ENCODE data around the gene USH2A. TPM values are rescaled to one million over a fixed set of nuclear protein-coding genes. Genes with fewer than 3 reads are reported as not detected.

Gene USH2A
- total RNA-seq, 2 experiments from 2014 or later = not detected

DNA sequence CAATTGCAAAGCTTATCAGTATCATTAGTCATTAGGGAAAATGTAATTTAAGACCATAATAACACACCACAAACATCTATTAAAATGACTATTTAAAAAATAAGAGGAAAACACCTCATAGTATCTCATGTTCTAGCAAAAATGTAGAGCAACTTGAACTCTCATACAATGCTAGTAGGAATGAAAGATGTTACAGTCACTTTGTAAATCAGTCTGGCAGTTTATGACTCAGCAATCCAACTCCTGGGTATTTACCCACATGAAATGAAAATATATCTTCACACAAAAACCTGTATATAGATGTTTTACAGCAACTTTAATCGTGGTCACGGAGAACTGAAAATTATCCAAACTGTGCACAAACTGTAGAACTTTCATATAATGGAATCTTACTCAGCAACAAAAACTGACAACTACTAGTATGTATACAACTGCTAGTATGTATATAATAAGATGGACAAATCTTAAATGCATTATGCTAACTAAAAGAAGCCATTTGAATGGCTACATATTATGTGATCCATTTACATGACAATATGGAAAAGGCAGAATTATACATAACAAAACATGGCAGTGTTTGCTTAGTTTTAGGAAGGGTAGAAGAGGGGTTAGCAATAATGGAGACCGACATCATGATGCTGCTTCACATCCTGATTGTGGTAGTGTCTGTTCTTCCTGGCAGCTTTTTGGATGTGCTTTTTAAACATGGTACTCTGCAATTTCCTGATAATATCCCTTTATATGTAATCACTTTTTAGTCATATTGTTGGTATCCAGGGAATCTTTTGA, 589.1 kb downstream of the USH2A start:
- ChIA-PET CTCF (no interaction called here), POLR2A (no interaction called here)
- Mint-ChIP-seq H3K9me3 (ENCODE audit: low read depth) (peaks cover 7% of the 10 kb centered on the region), H3K27me3 (no peaks in the 10 kb centered on the region), H3K27ac (no peak overlapping the region), H3K4me3 (no peak overlapping the region), H3K4me1 (no peaks in the 10 kb centered on the region), H3K36me3 (ENCODE audit: low read depth) (no peaks in the 10 kb centered on the region)
- ATAC-seq (no peak), DNase-seq (no peak)
- intact Hi-C loops (cut with DNase I, micrococcal nuclease) = no loop called here

DNA sequence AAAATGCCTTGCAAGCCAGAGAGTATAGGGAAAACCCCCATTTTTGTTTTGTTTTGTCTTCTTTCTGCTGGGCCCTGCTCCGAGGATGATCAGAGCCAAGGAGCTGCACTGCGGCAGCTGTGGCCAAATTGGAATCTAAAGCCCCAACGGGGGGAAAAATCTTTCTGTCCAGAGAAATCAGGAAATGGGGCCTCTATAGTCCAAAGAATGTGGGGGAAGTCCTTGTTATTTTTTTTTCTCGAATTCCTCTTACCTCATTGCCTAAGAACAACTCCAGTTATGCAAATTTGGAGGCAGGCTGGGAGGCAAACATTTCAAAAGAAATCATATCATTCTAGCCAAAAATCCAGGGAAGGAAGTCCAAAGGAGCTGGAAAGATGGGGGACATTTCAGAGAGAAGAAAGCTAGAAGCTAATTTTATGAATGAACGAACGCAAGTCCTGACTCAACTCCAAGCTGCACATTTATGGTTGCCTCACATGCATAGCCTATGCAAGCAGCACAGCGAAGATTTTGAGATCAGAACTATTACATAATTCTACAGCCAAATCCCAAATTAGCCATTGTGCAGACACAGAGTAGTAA, 592.9 kb downstream of the USH2A start:
- ChIA-PET POLR2A (no interaction called here), CTCF (no interaction called here)
- ATAC-seq (no peak), DNase-seq (no peak)
- H3K9me3 Mint-ChIP-seq (ENCODE audit: low read depth) = peaks cover 11% of the 10 kb centered on the region
- no peak overlapping the region for H3K4me3 Mint-ChIP-seq
- intact Hi-C loops (cut with DNase I, micrococcal nuclease) = no loop called here
- no peaks in the 10 kb centered on the region for H3K4me1 Mint-ChIP-seq
- no peaks in the 10 kb centered on the region for H3K36me3 Mint-ChIP-seq (ENCODE audit: low read depth)
- H3K27ac Mint-ChIP-seq = no peak overlapping the region
- no peaks in the 10 kb centered on the region for H3K27me3 Mint-ChIP-seq

GRCh38 chr1:215825056-215825455, 598.2 kb downstream of the USH2A start:
- H3K27me3 Mint-ChIP-seq = no peaks in the 10 kb centered on the region
- peaks cover 13% of the 10 kb centered on the region for H3K9me3 Mint-ChIP-seq (ENCODE audit: low read depth)
- DNase-seq = no peak
- no peaks in the 10 kb centered on the region for H3K4me1 Mint-ChIP-seq
- ChIA-PET CTCF (no interaction called here), POLR2A (no interaction called here)
- no peak for ATAC-seq
- intact Hi-C loops (cut with DNase I, micrococcal nuclease) = no loop called here
- no peak overlapping the region for H3K27ac Mint-ChIP-seq
- H3K36me3 Mint-ChIP-seq (ENCODE audit: low read depth) = no peaks in the 10 kb centered on the region
- no peak overlapping the region for H3K4me3 Mint-ChIP-seq

GRCh38 chr1:215824245-215824644, 599.0 kb downstream of the USH2A start:
- ChIA-PET CTCF (no interaction called here), POLR2A (no interaction called here)
- H3K4me3 Mint-ChIP-seq = no peak overlapping the region
- H3K27ac Mint-ChIP-seq = no peak overlapping the region
- no peaks in the 10 kb centered on the region for H3K27me3 Mint-ChIP-seq
- H3K36me3 Mint-ChIP-seq (ENCODE audit: low read depth) = no peaks in the 10 kb centered on the region
- DNase-seq (no peak), ATAC-seq (no peak)
- H3K4me1 Mint-ChIP-seq = no peaks in the 10 kb centered on the region
- peaks cover 13% of the 10 kb centered on the region for H3K9me3 Mint-ChIP-seq (ENCODE audit: low read depth)
- intact Hi-C loops (cut with DNase I, micrococcal nuclease) = no loop called here

GRCh38 chr1:215819114-215819513, 604.1 kb downstream of the USH2A start:
- H3K4me3 Mint-ChIP-seq = no peak overlapping the region
- H3K36me3 Mint-ChIP-seq (ENCODE audit: low read depth) = no peaks in the 10 kb centered on the region
- H3K9me3 Mint-ChIP-seq (ENCODE audit: low read depth) = peaks cover 13% of the 10 kb centered on the region
- no peaks in the 10 kb centered on the region for H3K27me3 Mint-ChIP-seq
- intact Hi-C loops (cut with DNase I, micrococcal nuclease) = no loop called here
- H3K27ac Mint-ChIP-seq = no peak overlapping the region
- H3K4me1 Mint-ChIP-seq = no peaks in the 10 kb centered on the region
- ATAC-seq (no peak), DNase-seq (no peak)
- ChIA-PET CTCF (no interaction called here), POLR2A (no interaction called here)

- Mint-ChIP-seq H3K4me3 (no peak overlapping the region), H3K27ac (no peak overlapping the region), H3K9me3 (ENCODE audit: low read depth) (peaks cover 10% of the 10 kb centered on the region), H3K27me3 (no peaks in the 10 kb centered on the region), H3K36me3 (ENCODE audit: low read depth) (no peaks in the 10 kb centered on the region), H3K4me1 (no peaks in the 10 kb centered on the region)
- ATAC-seq = no peak
- POLR2A ChIA-PET = no interaction called here
- no peak for DNase-seq
- intact Hi-C loops (cut with DNase I, micrococcal nuclease) = no loop called here
- CTCF ChIA-PET = no interaction called here
These were observed 615.3 kb downstream of the USH2A start for GRCh38 chr1:215807911-215808436.

- Mint-ChIP-seq H3K27me3 (no peaks in the 10 kb centered on the region), H3K27ac (no peak overlapping the region), H3K4me1 (no peaks in the 10 kb centered on the region), H3K36me3 (ENCODE audit: low read depth) (no peaks in the 10 kb centered on the region), H3K9me3 (ENCODE audit: low read depth) (peaks cover 6% of the 10 kb centered on the region), H3K4me3 (no peak overlapping the region)
- CTCF ChIA-PET = interaction anchor here (0.7 kb wide), 1 partner anchor 19 kb away, joined by 3 read pairs; no protein-coding TSS in a partner anchor
- intact Hi-C loops (cut with DNase I, micrococcal nuclease) = no loop called here
- no peak for ATAC-seq
- DNase-seq = no peak
- POLR2A ChIA-PET = no interaction called here
These were observed 616.0 kb downstream of the USH2A start for GRCh38 chr1:215807218-215807617.

GRCh38 chr1:215797859-215798258, 625.4 kb downstream of the USH2A start:
- no peak for ATAC-seq
- no peaks in the 10 kb centered on the region for H3K9me3 Mint-ChIP-seq (ENCODE audit: low read depth)
- intact Hi-C loops (cut with DNase I, micrococcal nuclease) = no loop called here

DNA sequence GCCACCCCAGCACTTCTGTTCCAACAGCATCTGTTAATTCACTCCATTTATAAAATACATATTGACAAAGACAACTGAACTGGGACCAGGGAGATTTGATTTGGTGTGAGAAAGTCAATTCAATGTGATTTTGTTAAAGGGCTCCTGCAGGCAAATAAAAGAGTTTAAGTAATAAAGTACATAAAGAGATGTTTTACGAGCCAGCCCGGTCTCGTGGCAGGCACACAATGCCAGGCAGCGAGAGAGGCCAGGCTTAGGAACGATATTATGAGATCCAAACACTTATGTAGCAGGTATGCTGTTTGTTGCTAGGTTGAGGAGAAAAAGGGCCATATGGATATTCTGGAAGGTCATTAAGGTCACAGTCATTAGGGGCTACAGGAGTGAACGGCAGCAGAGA, 629.1 kb downstream of the USH2A start:
- POLR2A ChIA-PET = no interaction called here
- no peak for ATAC-seq
- H3K9me3 Mint-ChIP-seq (ENCODE audit: low read depth) = no peaks in the 10 kb centered on the region
- intact Hi-C loops (cut with DNase I, micrococcal nuclease) = no loop called here
- H3K4me1 Mint-ChIP-seq = no peaks in the 10 kb centered on the region
- no peak for DNase-seq
- H3K27ac Mint-ChIP-seq = no peak overlapping the region
- H3K36me3 Mint-ChIP-seq (ENCODE audit: low read depth) = no peaks in the 10 kb centered on the region
- CTCF ChIA-PET = no interaction called here
- no peaks in the 10 kb centered on the region for H3K27me3 Mint-ChIP-seq
- H3K4me3 Mint-ChIP-seq = no peak overlapping the region

More at GRCh38 chr1:215797859-215798258, 625.4 kb downstream of the USH2A start:
- Mint-ChIP-seq H3K27me3 (no peaks in the 10 kb centered on the region), H3K4me1 (no peaks in the 10 kb centered on the region), H3K36me3 (ENCODE audit: low read depth) (no peaks in the 10 kb centered on the region), H3K4me3 (no peak overlapping the region), H3K27ac (no peak overlapping the region)
- ChIA-PET POLR2A (no interaction called here), CTCF (no interaction called here)
- no peak for DNase-seq

DNA sequence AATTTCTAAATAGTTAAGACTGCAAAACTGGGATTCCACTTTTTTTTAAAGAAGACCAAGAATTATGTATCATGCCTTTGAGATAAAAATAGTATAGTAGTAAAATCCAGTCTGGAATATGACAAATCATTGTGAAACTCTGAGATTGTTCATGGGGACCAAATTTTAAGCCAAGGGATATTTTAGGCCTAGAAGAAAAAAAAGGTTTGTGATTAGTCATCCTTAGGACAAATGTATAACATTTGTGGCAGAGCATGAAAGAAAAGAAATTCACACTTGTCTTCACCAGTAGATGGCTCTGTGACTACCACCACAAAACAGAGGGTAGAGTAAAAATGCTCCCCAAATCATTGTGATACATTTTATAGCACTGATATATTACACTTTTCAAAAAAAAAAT, 630.1 kb downstream of the USH2A start:
- POLR2A ChIA-PET = no interaction called here
- no peak for DNase-seq
- no peaks in the 10 kb centered on the region for H3K4me1 Mint-ChIP-seq
- peaks cover 2% of the 10 kb centered on the region for H3K9me3 Mint-ChIP-seq (ENCODE audit: low read depth)
- ATAC-seq = no peak
- H3K27ac Mint-ChIP-seq = no peak overlapping the region
- no peaks in the 10 kb centered on the region for H3K27me3 Mint-ChIP-seq
- CTCF ChIA-PET = no interaction called here
- no peaks in the 10 kb centered on the region for H3K36me3 Mint-ChIP-seq (ENCODE audit: low read depth)
- intact Hi-C loops (cut with DNase I, micrococcal nuclease) = no loop called here
- H3K4me3 Mint-ChIP-seq = no peak overlapping the region

GRCh38 chr1:215792446-215792845, 630.8 kb downstream of the USH2A start:
- no peak for DNase-seq
- Mint-ChIP-seq H3K27ac (no peak overlapping the region), H3K4me1 (no peaks in the 10 kb centered on the region), H3K9me3 (ENCODE audit: low read depth) (peaks cover 2% of the 10 kb centered on the region), H3K36me3 (ENCODE audit: low read depth) (no peaks in the 10 kb centered on the region), H3K27me3 (no peaks in the 10 kb centered on the region), H3K4me3 (no peak overlapping the region)
- no peak for ATAC-seq
- intact Hi-C loops (cut with DNase I, micrococcal nuclease) = no loop called here
- ChIA-PET CTCF (no interaction called here), POLR2A (no interaction called here)

DNA sequence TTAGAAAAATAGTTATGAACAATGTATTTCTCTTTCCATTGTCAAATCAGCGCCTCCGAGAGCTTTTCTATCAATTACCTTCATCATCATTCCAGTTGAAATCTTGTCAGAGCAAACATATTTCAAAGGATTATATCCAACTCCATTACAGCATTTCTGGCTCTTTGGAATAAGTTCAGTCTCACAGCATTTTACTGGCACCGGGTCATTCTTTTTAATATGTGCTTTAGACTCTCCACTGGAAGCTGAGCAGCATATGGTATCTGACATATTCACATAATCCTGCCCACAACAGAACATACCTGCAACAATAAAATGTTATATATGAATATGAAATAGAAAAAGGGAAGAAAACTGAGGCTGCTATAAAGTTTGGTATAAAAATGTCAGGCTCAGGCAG, 633.3 kb downstream of the USH2A start:
- Mint-ChIP-seq H3K4me1 (no peaks in the 10 kb centered on the region), H3K27me3 (no peaks in the 10 kb centered on the region), H3K36me3 (ENCODE audit: low read depth) (no peaks in the 10 kb centered on the region), H3K9me3 (ENCODE audit: low read depth) (peaks cover 2% of the 10 kb centered on the region), H3K27ac (no peak overlapping the region), H3K4me3 (no peak overlapping the region)
- ChIA-PET POLR2A (no interaction called here), CTCF (no interaction called here)
- intact Hi-C loops (cut with DNase I, micrococcal nuclease) = no loop called here
- no peak for DNase-seq
- ATAC-seq = no peak

All from activated CD4-positive, alpha-beta T cell treated with anti-CD3 and anti-CD28 coated beads for 36 hours (primary cell).